Measurements from ENCODE around the gene ZNF836.

ZNF836 gene

GRCh38 chr19:52188822-52189734, 17.7 kb upstream of the ZNF836 start:
- DNase-seq (ENCODE audit: low read depth in 3 of 3), result peak in 1 of 3 experiments; percentile 87

GRCh38 chr19:52187407-52187806, 16.0 kb upstream of the ZNF836 start:
- no peak for DNase-seq (ENCODE audit: low read depth in 3 of 3)

- no peak for DNase-seq (ENCODE audit: low read depth in 3 of 3)
Observed at GRCh38 chr19:52176574-52176973, 5.2 kb upstream of the ZNF836 start.

- DNase-seq (ENCODE audit: low read depth in 3 of 3), result no peak
Observed at GRCh38 chr19:52172347-52172746, 926 bp upstream of the ZNF836 start.

- DNase-seq (ENCODE audit: low read depth in 3 of 3), result no peak
Observed at GRCh38 chr19:52170863-52171320, 529 bp downstream of the ZNF836 start.

- no peak for DNase-seq (ENCODE audit: low read depth in 3 of 3)
Observed at GRCh38 chr19:52170304-52170703, 1.1 kb downstream of the ZNF836 start.

- DNase-seq (ENCODE audit: low read depth in 3 of 3), result no peak
Observed at GRCh38 chr19:52155596-52156359, 15.6 kb downstream of the ZNF836 start.

- DNase-seq (ENCODE audit: low read depth in 3 of 3), result no peak
Observed at GRCh38 chr19:52148256-52148655, 23.2 kb downstream of the ZNF836 start.

GRCh38 chr19:52142001-52142595, 29.3 kb downstream of the ZNF836 start:
- DNase-seq (ENCODE audit: low read depth in 3 of 3), result no peak

- DNase-seq (ENCODE audit: low read depth in 3 of 3), result no peak
Observed at GRCh38 chr19:52141203-52141602, 30.2 kb downstream of the ZNF836 start.

GRCh38 chr19:52140032-52140710, 31.2 kb downstream of the ZNF836 start:
- peak in 2 of 3 experiments; percentile 96 to 97 for DNase-seq (ENCODE audit: low read depth in 3 of 3)

- DNase-seq (ENCODE audit: low read depth in 3 of 3), result peak; percentile 61 to 97 (median 63)
Observed at GRCh38 chr19:52139252-52140031, 32.0 kb downstream of the ZNF836 start, which contains the start of gene ZNF616. Gene ZNF616 (minus strand): TSS chr19:52139938. CDS start chr19:52130512, 9,426 bp downstream.

- DNase-seq (ENCODE audit: low read depth in 3 of 3), result no peak
Observed at GRCh38 chr19:52138983-52139251, 32.5 kb downstream of the ZNF836 start.

GRCh38 chr19:52138278-52138982, 33.0 kb downstream of the ZNF836 start:
- DNase-seq (ENCODE audit: low read depth in 3 of 3), result peak in 1 of 3 experiments; percentile 8

GRCh38 chr19:52120286-52120685, 51.1 kb downstream of the ZNF836 start:
- DNase-seq (ENCODE audit: low read depth in 3 of 3), result no peak

GRCh38 chr19:52115526-52116053, 55.8 kb downstream of the ZNF836 start:
- no peak for DNase-seq (ENCODE audit: low read depth in 3 of 3)

GRCh38 chr19:52114691-52115090, 56.7 kb downstream of the ZNF836 start:
- no peak for DNase-seq (ENCODE audit: low read depth in 3 of 3)

- DNase-seq (ENCODE audit: low read depth in 3 of 3), result no peak
Observed at GRCh38 chr19:52112624-52113023, 58.8 kb downstream of the ZNF836 start.

- no peak for DNase-seq (ENCODE audit: low read depth in 3 of 3)
Observed at GRCh38 chr19:52110780-52111179, 60.6 kb downstream of the ZNF836 start.

Measured in stimulated activated CD4-positive, alpha-beta T cell treated with anti-CD3 and anti-CD28 coated beads, TNF-alpha, amount 100 ng/mL, for 4 hours (primary cell).